H1 (cell line): ENCODE measurements around the gene STX16. TPM values are rescaled to one million over a fixed set of nuclear protein-coding genes. Genes with fewer than 3 reads are reported as not detected.

Source experiments
- CBX8 ChIP-seq: fragments of 300-800, 300-1000 bp; sonication (generic); IDR thresholded peaks from 2 replicates; pipeline ENCODE4 v1.7.1; 2016; ENCODE audit warnings: low read depth, low read length, borderline replicate concordance
- CHD7 ChIP-seq: fragments of 300-600 bp; sonication (generic); IDR thresholded peaks from 2 replicates; pipeline ENCODE4 v1.7.1; 2012; ENCODE audit warnings: low read length, moderate library complexity, mild to moderate bottlenecking, inconsistent platforms; ENCODE audit not compliant: insufficient replicate concordance
- FOSL1 ChIP-seq: IDR thresholded peaks from 2 replicates; pipeline ENCODE4 v1.6.1; 2011; ENCODE audit warnings: mild to moderate bottlenecking, low read depth, low read length, moderate library complexity; ENCODE audit not compliant: insufficient read depth
- GABPA ChIP-seq: IDR thresholded peaks from 2 replicates; pipeline ENCODE4 v1.6.1; 2011; ENCODE audit warnings: mild to moderate bottlenecking, low read length, moderate library complexity, borderline replicate concordance; ENCODE audit not compliant: insufficient read depth
- HDAC6 ChIP-seq: IDR thresholded peaks from one replicate; pipeline ENCODE4 v1.7.1; 2012; ENCODE audit warnings: low read depth, mild to moderate bottlenecking, inconsistent platforms, low read length, moderate library complexity
- JUND ChIP-seq: IDR thresholded peaks from 2 replicates; pipeline ENCODE4 v1.6.1; 2011; ENCODE audit warnings: mild to moderate bottlenecking, improper control_type of control experiment, low read length
- KDM4A ChIP-seq: IDR thresholded peaks from one replicate; pipeline ENCODE4 v1.7.1; 2012; ENCODE audit warnings: low read depth, mild to moderate bottlenecking, moderate library complexity, low read length, inconsistent platforms; ENCODE audit not compliant: severe bottlenecking
- KDM5A ChIP-seq: fragments of 200-600 bp; IDR thresholded peaks from 2 replicates; pipeline ENCODE4 v1.7.1; 2012; ENCODE audit warnings: mild to moderate bottlenecking, low read length, inconsistent platforms, mixed read lengths
- PHF8 ChIP-seq: fragments of 200-600 bp; sonication (generic); conservative IDR thresholded peaks from 2 replicates; pipeline ENCODE4 v1.7.1; 2012; ENCODE audit warnings: low read depth, mild to moderate bottlenecking, inconsistent platforms, low read length, moderate library complexity
- RXRA ChIP-seq: IDR thresholded peaks from 2 replicates; pipeline ENCODE4 v1.6.1; 2011; ENCODE audit warnings: low read depth, mild to moderate bottlenecking, low read length, moderate library complexity; ENCODE audit not compliant: insufficient read depth
- SIRT6 ChIP-seq: IDR thresholded peaks from one replicate; pipeline ENCODE4 v1.7.1; 2012; ENCODE audit warnings: low read length, inconsistent platforms
- SP1 ChIP-seq: IDR thresholded peaks from 2 replicates; pipeline ENCODE4 v1.6.1; 2011; ENCODE audit warnings: low read depth, low read length
- polyA plus RNA-seq, 7 experiments: library from polyadenylated mRNA; depleted of rRNA in 3 of 7; stranded (reverse) in 5 of 7; unstranded in 2 of 7; fragments of >200 nt in 5 of 7; fragments of 200-250 nt in 2 of 7; gene quantifications; 1 replicate in 5 of 7; 2 replicates in 1 of 7; 4 replicates in 1 of 7; pipeline versions ENCODE4 v1.2.1 to v1.2.3, GENCODE V29; 2011 to 2013; ENCODE audit warnings: missing spikeins in 2 of 7, mixed read lengths in 2 of 7
- total RNA-seq: library from RNA; stranded (reverse); fragmentation: NEBNext Ultra II Directional; extraction: Animal tissue kit (Norgen Biotek cat#: 25700); gene quantifications from 2 replicates; pipeline ENCODE4 v1.2.1, GENCODE V29; 2021

The STX16 gene
- total and polyA plus RNA-seq, 2 of the 8 experiments (the other 6 are each of a cell fraction or from before 2014, with no cell fraction given), result 45.2 to 61.6 TPM

GRCh38 chr20:58645412-58645968 is 5.6 kb upstream of the STX16 start (continued):
- no peak for TF ChIP-seq CHD7
- TF ChIP-seq GABPA, result no peak
- no peak for TF ChIP-seq SP1
- no peak for TF ChIP-seq KDM4A
- TF ChIP-seq KDM5A, result no peak
- no peak for TF ChIP-seq RXRA
- TF ChIP-seq HDAC6, result no peak
- TF ChIP-seq FOSL1, result no peak
- TF ChIP-seq CBX8, result no peak
- no peak for TF ChIP-seq JUND
- TF ChIP-seq SIRT6, result no peak
- no peak for TF ChIP-seq PHF8
